Ascending aorta (tissue), 2 donors: ENCODE data around the gene ALDOA. TPM values are rescaled to one million over a fixed set of nuclear protein-coding genes. Genes with fewer than 3 reads are reported as not detected.
A peak's percentile ranks its signal among the peaks of the same experiment; 100 is the strongest.

Experiments used
- DNase-seq, 2 donors: peaks; one replicate each; pipeline ENCODE4 v3.0.0-alpha.2; 2019; ENCODE audit warnings: low spot score in 2 of 2
- H3K27ac ChIP-seq, 2 donors: fragments of 200-600 bp; sonication (generic); one replicate each; pipeline ENCODE4 v1.5.1; 2016 to 2017; ENCODE audit warnings: mild to moderate bottlenecking in 1 of 2
- H3K27me3 ChIP-seq: fragments of 200-600 bp; sonication (generic); one replicate; pipeline ENCODE4 v1.5.1; 2017
- H3K36me3 ChIP-seq, 2 donors: fragments of 200-600 bp; sonication (generic); one replicate each; pipeline ENCODE4 v1.5.1; 2016
- H3K4me1 ChIP-seq, 2 donors: fragments of 200-600 bp; sonication (generic); one replicate each; pipeline ENCODE4 v1.5.1; 2016 to 2017; ENCODE audit warnings: mild to moderate bottlenecking in 1 of 2
- H3K4me3 ChIP-seq, 2 donors: fragments of 200-600 bp; sonication (generic); one replicate each; pipeline ENCODE4 v1.5.1; 2016 to 2017; ENCODE audit warnings: mild to moderate bottlenecking in 1 of 2
- H3K9me3 ChIP-seq, 2 donors: fragments of 200-600 bp; sonication (generic); one replicate each; pipeline ENCODE4 v1.5.1; 2016
- CTCF ChIP-seq, 3 experiments: fragments of 200-600 bp in 2 of 3; fragments of 450-650 bp in 1 of 3; sonication (generic) in 2 of 3; IDR thresholded peaks; one replicate each; pipeline ENCODE4 v1.5.1; 2016 to 2019; ENCODE audit warnings: antibody characterized with exemption in 3 of 3, mild to moderate bottlenecking in 1 of 3, moderate library complexity in 1 of 3
- intact Hi-C: fragments of 100-400 bp; cut with DNase I; formaldehyde crosslinking; loops from one replicate; pipeline ENCODE4 v1.15.1; 2023
- total RNA-seq: library from RNA; depleted of rRNA; stranded (reverse); fragments of >200 nt; gene quantifications from one replicate; pipeline ENCODE4 v1.1.0, GENCODE V29; 2016

Gene ALDOA
- total RNA-seq, 1 donor from 2014 or later, result 1,202 TPM

GRCh38 chr16:30090610-30091331 lies 25.2 kb downstream of the ALDOA start:
- intact Hi-C loops, result loop anchor here (2.0 to 10.0 kb wide), 4 partner anchors 14 to 284 kb away; partner anchors contain the start of genes CORO1A, MYL11 and TBC1D10B
- Histone ChIP-seq H3K4me1 (peaks cover 22 to 25% of the 10 kb centered on the region in 2 donors), H3K4me3 (peak overlapping the region; percentile 53 to 72)

DNA sequence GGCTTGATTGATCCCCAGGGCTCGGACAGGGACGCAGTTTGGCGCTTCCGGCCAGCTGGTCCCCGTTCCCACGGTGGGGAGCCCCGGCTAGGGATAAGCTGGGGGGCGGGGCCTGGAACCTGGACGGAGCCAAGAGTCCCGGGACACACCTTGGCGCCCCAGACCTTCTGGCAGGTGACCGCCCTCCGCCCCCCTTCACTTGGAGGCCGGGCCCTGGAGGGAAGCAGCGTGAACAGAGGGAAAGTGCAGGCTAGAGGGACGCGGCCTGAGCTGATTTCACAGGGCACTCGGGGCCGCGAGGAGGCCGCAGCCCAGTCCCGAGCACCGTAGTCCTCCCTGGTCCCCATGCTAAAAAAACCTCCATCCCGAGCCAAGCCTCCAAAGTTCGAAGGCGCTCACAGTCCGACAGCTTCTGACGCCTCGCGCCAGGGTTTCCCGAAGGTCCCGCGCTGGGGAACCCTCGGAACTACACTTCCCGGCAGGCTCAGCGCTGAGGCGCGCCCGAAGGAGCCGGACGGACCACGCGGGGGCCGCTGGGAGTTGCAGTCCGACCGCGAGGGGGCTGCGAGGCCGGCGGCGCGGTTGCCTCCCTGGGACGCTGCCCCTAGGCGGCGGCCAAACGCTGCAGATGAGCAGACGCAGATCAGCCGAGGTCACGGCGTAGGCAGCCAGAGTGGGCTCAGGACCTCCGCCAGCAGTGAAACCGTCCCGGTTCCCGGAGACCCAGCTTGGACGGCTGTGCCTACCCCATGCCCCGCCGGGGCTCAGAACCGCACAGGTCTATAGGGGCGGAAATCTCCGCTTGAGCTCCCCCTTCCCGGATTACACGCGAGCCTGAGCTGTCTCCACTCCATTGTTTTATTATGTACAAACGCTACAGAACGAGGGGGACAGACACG lies 26.2 kb downstream of the ALDOA start, which contains the start of gene TBX6:
TSS of gene TBX6 (minus strand) at position 451 of the 899 bp plus-strand sequence. CDS start 731 bp downstream, outside the sequence.
- peaks cover 22 to 27% of the 10 kb centered on the region in 2 donors for H3K4me1 ChIP-seq
- H3K4me3 ChIP-seq, result peak within 1 kb of the TSS; percentile 53 to 72
- peak; percentile 65 to 95 for DNase-seq
- TF ChIP-seq CTCF (IDR thresholded peaks at IDR 0.05), result peak; percentile 75 to 96 (median 81)
- H3K9me3 ChIP-seq, result no peaks in the 10 kb centered on the region
- H3K27ac ChIP-seq, result peak within 1 kb of the TSS; percentile 74 to 84
- no peaks in the 10 kb centered on the region for H3K27me3 ChIP-seq
- intact Hi-C loops, result loop anchor here (1.0 to 10.0 kb wide), 6 partner anchors 15 to 283 kb away; partner anchors contain the start of genes ALDOA, CORO1A, MYL11 and TBC1D10B
- peaks cover 9 to 11% of the 10 kb centered on the region in 2 donors for H3K36me3 ChIP-seq

More at GRCh38 chr16:30090610-30091331, 25.2 kb downstream of the ALDOA start:
- H3K27ac ChIP-seq, result peak overlapping the region; percentile 51 to 74
- H3K36me3 ChIP-seq, result peaks cover 9 to 11% of the 10 kb centered on the region in 2 donors
- no peaks in the 10 kb centered on the region for H3K9me3 ChIP-seq
- no peaks in the 10 kb centered on the region for H3K27me3 ChIP-seq
- TF ChIP-seq CTCF (IDR thresholded peaks at IDR 0.05), result no peak
- no peak for DNase-seq

GRCh38 chr16:30092373-30093010 lies 26.9 kb downstream of the ALDOA start:
- Histone ChIP-seq H3K4me1 (peaks cover 22 to 27% of the 10 kb centered on the region in 2 donors), H3K27me3 (no peaks in the 10 kb centered on the region), H3K4me3 (peak overlapping the region; percentile 53 to 72), H3K27ac (peak overlapping the region; percentile 74 to 84), H3K36me3 (peaks cover 9 to 11% of the 10 kb centered on the region in 2 donors), H3K9me3 (peaks cover 5 to 6% of the 10 kb centered on the region in 2 donors)
- intact Hi-C loops, result loop anchor here (1.0 to 10.0 kb wide), 5 partner anchors 27 to 282 kb away; partner anchors contain the start of genes ALDOA, CORO1A, MYL11 and TBC1D10B
- DNase-seq, result peak; percentile 76 to 90
- TF ChIP-seq CTCF (IDR thresholded peaks at IDR 0.05), result peak; percentile 40 to 47 (median 43)

DNA sequence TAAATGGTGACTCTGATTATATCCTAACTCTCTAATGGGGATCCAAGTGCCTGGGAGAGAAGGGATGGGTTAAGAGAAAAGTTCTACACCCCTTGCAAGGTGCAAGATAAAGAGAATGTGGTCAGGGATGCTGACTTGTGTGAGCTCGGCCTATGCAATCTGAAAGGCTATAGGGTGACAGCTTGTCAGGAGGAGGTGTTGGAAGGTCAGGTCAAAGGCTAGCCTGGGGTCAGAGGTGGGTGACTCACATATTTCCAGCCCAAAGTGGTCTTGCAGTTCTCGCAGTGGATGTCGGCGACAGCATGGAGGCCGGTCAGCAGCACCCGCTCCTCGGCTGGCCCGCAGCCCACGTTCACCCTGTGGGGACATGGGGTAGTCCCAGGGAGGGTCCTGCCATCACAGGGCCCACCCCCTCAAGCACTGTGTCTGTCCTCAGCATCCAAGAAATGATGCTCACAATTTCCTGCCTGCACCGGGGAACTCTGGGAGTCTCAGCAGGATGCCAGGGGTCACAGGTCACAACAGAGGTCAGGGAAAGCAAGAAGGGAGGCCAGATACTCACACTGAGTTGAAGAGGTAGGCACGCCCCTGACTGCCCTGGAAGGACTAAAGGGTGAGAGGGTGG lies 29.1 kb downstream of the ALDOA start:
- TF ChIP-seq CTCF (IDR thresholded peaks at IDR 0.05), result no peak
- intact Hi-C loops, result loop anchor here (5.0 to 10.0 kb wide), 3 partner anchors 42 to 280 kb away; partner anchors contain the start of genes CORO1A, MYL11 and TBC1D10B
- Histone ChIP-seq H3K4me3 (peak overlapping the region; percentile 75 to 97), H3K9me3 (peaks cover 6% of the 10 kb centered on the region in 2 donors), H3K4me1 (peaks cover 22 to 27% of the 10 kb centered on the region in 2 donors), H3K36me3 (peaks cover 9 to 11% of the 10 kb centered on the region in 2 donors), H3K27me3 (no peaks in the 10 kb centered on the region), H3K27ac (peak overlapping the region; percentile 88 to 92)
- no peak for DNase-seq
